Stimulated activated CD8-positive, alpha-beta memory T cell treated with anti-CD3 and anti-CD28 coated beads, Interleukin-15, amount 100 ng/mL, for 24 hours (primary cell): Measurements from ENCODE around the gene CYTH3.

Source experiments
- DNase-seq: peaks from one replicate; pipeline ENCODE4 v3.0.0-alpha.2; 2020; ENCODE audit warnings: low read depth

Gene CYTH3

GRCh38 chr7:6165521-6166320 is 106.7 kb downstream of the CYTH3 start:
- no peak for DNase-seq

- no peak for DNase-seq
Measured at GRCh38 chr7:6165075-6165474, 107.3 kb downstream of the CYTH3 start.

GRCh38 chr7:6164491-6164890 is 107.9 kb downstream of the CYTH3 start:
- no peak for DNase-seq

GRCh38 chr7:6164010-6164409 is 108.4 kb downstream of the CYTH3 start:
- DNase-seq, result no peak

- no peak for DNase-seq
Measured at GRCh38 chr7:6163402-6163801, 109.0 kb downstream of the CYTH3 start.

GRCh38 chr7:6162650-6163366 is 109.6 kb downstream of the CYTH3 start:
- no peak for DNase-seq

- no peak for DNase-seq
Measured at GRCh38 chr7:6162331-6162620, 110.1 kb downstream of the CYTH3 start.

- no peak for DNase-seq
Measured at GRCh38 chr7:6161463-6162330, 110.7 kb downstream of the CYTH3 start.

- DNase-seq, result no peak
Measured at GRCh38 chr7:6160191-6160623, 112.2 kb downstream of the CYTH3 start.

- no peak for DNase-seq
Measured at GRCh38 chr7:6159524-6160031, 112.8 kb downstream of the CYTH3 start.

GRCh38 chr7:6159097-6159483 is 113.3 kb downstream of the CYTH3 start:
- no peak for DNase-seq

- DNase-seq, result no peak
Measured at GRCh38 chr7:6158424-6159096, 113.9 kb downstream of the CYTH3 start.

- DNase-seq, result no peak
Measured at GRCh38 chr7:6157685-6158423, 114.6 kb downstream of the CYTH3 start.

GRCh38 chr7:6156734-6157133 is 115.7 kb downstream of the CYTH3 start:
- no peak for DNase-seq

- no peak for DNase-seq
Measured at GRCh38 chr7:6155596-6155995, 116.8 kb downstream of the CYTH3 start.

GRCh38 chr7:6154542-6155404 is 117.7 kb downstream of the CYTH3 start:
- DNase-seq, result no peak

GRCh38 chr7:6153646-6154541 is 118.5 kb downstream of the CYTH3 start:
- no peak for DNase-seq

- DNase-seq, result no peak
Measured at GRCh38 chr7:6151994-6152735, 120.3 kb downstream of the CYTH3 start.
